GM19193 (cell line): ENCODE data around the gene CLEC10A.

Experiments used
- POLR2A ChIP-seq: IDR thresholded peaks from 4 replicates; pipeline ENCODE4 v1.6.1; 2011; ENCODE audit not compliant: insufficient read depth, insufficient read length; ENCODE audit errors: extremely low read depth

CLEC10A gene

GRCh38 chr17:7027335-7027734, 52.7 kb downstream of the CLEC10A start:
- no peak for TF ChIP-seq POLR2A

GRCh38 chr17:7026471-7027115, 53.5 kb downstream of the CLEC10A start:
- no peak for TF ChIP-seq POLR2A

GRCh38 chr17:7025245-7025644, 54.8 kb downstream of the CLEC10A start:
- TF ChIP-seq POLR2A, result no peak
